Stimulated activated CD4-positive, alpha-beta T cell treated with anti-CD3 and anti-CD28 coated beads, Interleukin-1b, Interleukin-23, amount 100 ng/mL, for 48 hours (primary cell): Measurements from ENCODE around the gene POMP.

Source experiments
- DNase-seq: peaks from one replicate; pipeline ENCODE4 v3.0.0-alpha.2; 2020

Gene POMP

GRCh38 chr13:28658796-28659620 lies at the start of gene POMP:
TSS of gene POMP (plus strand) at chr13:28659130. CDS start at chr13:28659185, 55 bp downstream.
- peak; percentile 91 for DNase-seq

- DNase-seq = no peak
These were observed 49.5 kb upstream of the POMP start for GRCh38 chr13:28609381-28609780.

GRCh38 chr13:28609926-28610325 lies 49.0 kb upstream of the POMP start:
- no peak for DNase-seq

- DNase-seq = peak; percentile 11
These were observed 47.9 kb upstream of the POMP start for GRCh38 chr13:28610996-28611395.

GRCh38 chr13:28611654-28612131 lies 47.2 kb upstream of the POMP start:
- DNase-seq = no peak

GRCh38 chr13:28613562-28613961 lies 45.4 kb upstream of the POMP start:
- no peak for DNase-seq

- DNase-seq = no peak
These were observed 42.9 kb upstream of the POMP start for GRCh38 chr13:28615916-28616446.

- DNase-seq = no peak
These were observed 40.5 kb upstream of the POMP start for GRCh38 chr13:28618230-28618994.

- no peak for DNase-seq
These were observed 38.7 kb upstream of the POMP start for GRCh38 chr13:28620011-28620830.

- no peak for DNase-seq
These were observed 37.5 kb upstream of the POMP start for GRCh38 chr13:28621449-28621848.

- DNase-seq = no peak
These were observed 36.6 kb upstream of the POMP start for GRCh38 chr13:28622286-28622685.

GRCh38 chr13:28623782-28624706 lies 34.9 kb upstream of the POMP start:
- no peak for DNase-seq

- DNase-seq = no peak
These were observed 34.1 kb upstream of the POMP start for GRCh38 chr13:28624707-28625432.

- no peak for DNase-seq
These were observed 32.7 kb upstream of the POMP start for GRCh38 chr13:28626266-28626665.

GRCh38 chr13:28628241-28628640 lies 30.7 kb upstream of the POMP start:
- no peak for DNase-seq

- no peak for DNase-seq
These were observed 28.1 kb upstream of the POMP start for GRCh38 chr13:28630869-28631268.

GRCh38 chr13:28631801-28632200 lies 27.1 kb upstream of the POMP start:
- DNase-seq = no peak

GRCh38 chr13:28636069-28636468 lies 22.9 kb upstream of the POMP start:
- no peak for DNase-seq

GRCh38 chr13:28636677-28637317 lies 22.1 kb upstream of the POMP start:
- DNase-seq = peak; percentile 67

- DNase-seq = no peak
These were observed 21.1 kb upstream of the POMP start for GRCh38 chr13:28637714-28638355.
